Lower leg skin (tissue), 3 donors: ENCODE data around the gene GNB1.

Experiments used
- POLR2A ChIP-seq, 2 donors: fragments of 450-650 bp; IDR thresholded peaks; one replicate each; pipeline ENCODE4 v1.6.1; 2016 to 2017; ENCODE audit warnings: antibody characterized with exemption in 2 of 2, mild to moderate bottlenecking in 1 of 2, moderate library complexity in 1 of 2
- TF ChIP-seq, protein P1 (sequence below), 3 donors: fragments of 450-650 bp; IDR thresholded peaks; one replicate each; pipeline ENCODE4 v1.5.1; 2016; ENCODE audit warnings: antibody characterized with exemption in 3 of 3, mild to moderate bottlenecking in 3 of 3, moderate library complexity in 2 of 3

GRCh38 chr1:1788136-1788535, 102.8 kb downstream of the GNB1 start:
- no peak for TF ChIP-seq POLR2A (IDR thresholded peaks at IDR 0.05)
- TF ChIP-seq, protein P1, sequence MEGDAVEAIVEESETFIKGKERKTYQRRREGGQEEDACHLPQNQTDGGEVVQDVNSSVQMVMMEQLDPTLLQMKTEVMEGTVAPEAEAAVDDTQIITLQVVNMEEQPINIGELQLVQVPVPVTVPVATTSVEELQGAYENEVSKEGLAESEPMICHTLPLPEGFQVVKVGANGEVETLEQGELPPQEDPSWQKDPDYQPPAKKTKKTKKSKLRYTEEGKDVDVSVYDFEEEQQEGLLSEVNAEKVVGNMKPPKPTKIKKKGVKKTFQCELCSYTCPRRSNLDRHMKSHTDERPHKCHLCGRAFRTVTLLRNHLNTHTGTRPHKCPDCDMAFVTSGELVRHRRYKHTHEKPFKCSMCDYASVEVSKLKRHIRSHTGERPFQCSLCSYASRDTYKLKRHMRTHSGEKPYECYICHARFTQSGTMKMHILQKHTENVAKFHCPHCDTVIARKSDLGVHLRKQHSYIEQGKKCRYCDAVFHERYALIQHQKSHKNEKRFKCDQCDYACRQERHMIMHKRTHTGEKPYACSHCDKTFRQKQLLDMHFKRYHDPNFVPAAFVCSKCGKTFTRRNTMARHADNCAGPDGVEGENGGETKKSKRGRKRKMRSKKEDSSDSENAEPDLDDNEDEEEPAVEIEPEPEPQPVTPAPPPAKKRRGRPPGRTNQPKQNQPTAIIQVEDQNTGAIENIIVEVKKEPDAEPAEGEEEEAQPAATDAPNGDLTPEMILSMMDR (IDR thresholded peaks at IDR 0.05) = no peak
